Measurements from ENCODE around the gene STEAP1B.

Gene STEAP1B

GRCh38 chr7:22390516-22390915 lies 109.5 kb downstream of the STEAP1B start:
- DNase-seq (no peak), ATAC-seq (replicated peaks) (no peak)
- peaks cover 3 to 7% of the 10 kb centered on the region in 2 donors for H3K4me1 Mint-ChIP-seq (ENCODE audit: low read depth in 2 of 2)
- peaks cover 2% of the 10 kb centered on the region for H3K36me3 Mint-ChIP-seq (ENCODE audit: insufficient read depth)
- no peak overlapping the region for H3K4me3 Mint-ChIP-seq
- H3K27me3 Mint-ChIP-seq = peaks cover 7 to 23% of the 10 kb centered on the region in 2 donors
- H3K27ac Mint-ChIP-seq = no peak overlapping the region
- peaks cover 0 to 2% of the 10 kb centered on the region in 2 donors for H3K9me3 Mint-ChIP-seq

- Mint-ChIP-seq H3K36me3 (ENCODE audit: insufficient read depth) (peaks cover 2% of the 10 kb centered on the region), H3K4me1 (ENCODE audit: low read depth in 2 of 2) (peaks cover 3 to 7% of the 10 kb centered on the region in 2 donors), H3K4me3 (no peak overlapping the region), H3K27me3 (peaks cover 13 to 28% of the 10 kb centered on the region in 2 donors), H3K9me3 (peaks cover 0 to 2% of the 10 kb centered on the region in 2 donors), H3K27ac (no peak overlapping the region)
- no peak for ATAC-seq (replicated peaks)
- DNase-seq = no peak
Observed at GRCh38 chr7:22389892-22390291, 110.1 kb downstream of the STEAP1B start.

- Mint-ChIP-seq H3K4me1 (ENCODE audit: low read depth in 2 of 2) (peaks cover 3 to 7% of the 10 kb centered on the region in 2 donors), H3K4me3 (no peak overlapping the region), H3K27me3 (peaks cover 15 to 17% of the 10 kb centered on the region in 2 donors), H3K9me3 (peaks cover 0 to 2% of the 10 kb centered on the region in 2 donors), H3K36me3 (ENCODE audit: insufficient read depth) (peaks cover 2% of the 10 kb centered on the region), H3K27ac (no peak overlapping the region)
- ATAC-seq (replicated peaks) (no peak), DNase-seq (no peak)
Observed at GRCh38 chr7:22387583-22387982, 112.4 kb downstream of the STEAP1B start.

GRCh38 chr7:22386865-22387264 lies 113.1 kb downstream of the STEAP1B start:
- peaks cover 0 to 2% of the 10 kb centered on the region in 2 donors for H3K9me3 Mint-ChIP-seq
- H3K4me1 Mint-ChIP-seq (ENCODE audit: low read depth in 2 of 2) = peaks cover 3 to 7% of the 10 kb centered on the region in 2 donors
- peaks cover 17% of the 10 kb centered on the region in 2 donors for H3K27me3 Mint-ChIP-seq
- peaks cover 2% of the 10 kb centered on the region for H3K36me3 Mint-ChIP-seq (ENCODE audit: insufficient read depth)
- DNase-seq (no peak), ATAC-seq (replicated peaks) (no peak)
- no peak overlapping the region for H3K4me3 Mint-ChIP-seq
- no peak overlapping the region for H3K27ac Mint-ChIP-seq

- peaks cover 0 to 2% of the 10 kb centered on the region in 2 donors for H3K9me3 Mint-ChIP-seq
- no peak for DNase-seq
- H3K4me1 Mint-ChIP-seq (ENCODE audit: low read depth in 2 of 2) = peaks cover 3 to 7% of the 10 kb centered on the region in 2 donors
Observed at GRCh38 chr7:22386206-22386858, 113.7 kb downstream of the STEAP1B start.

GRCh38 chr7:22385326-22385725 lies 114.7 kb downstream of the STEAP1B start:
- Mint-ChIP-seq H3K4me3 (no peak overlapping the region), H3K9me3 (peaks cover 0 to 2% of the 10 kb centered on the region in 2 donors), H3K4me1 (ENCODE audit: low read depth in 2 of 2) (peaks cover under 1% of the 10 kb centered on the region in 2 donors), H3K36me3 (ENCODE audit: insufficient read depth) (peaks cover 2% of the 10 kb centered on the region), H3K27ac (no peak overlapping the region), H3K27me3 (peaks cover 29 to 30% of the 10 kb centered on the region in 2 donors)
- DNase-seq (no peak), ATAC-seq (replicated peaks) (no peak)

More at GRCh38 chr7:22386206-22386858, 113.7 kb downstream of the STEAP1B start:
- Mint-ChIP-seq H3K27me3 (peaks cover 22% of the 10 kb centered on the region in 2 donors), H3K4me3 (no peak overlapping the region), H3K36me3 (ENCODE audit: insufficient read depth) (peaks cover 2% of the 10 kb centered on the region), H3K27ac (no peak overlapping the region)
- ATAC-seq (replicated peaks) = no peak

GRCh38 chr7:22380333-22380732 lies 119.7 kb downstream of the STEAP1B start:
- Mint-ChIP-seq H3K36me3 (ENCODE audit: insufficient read depth) (no peaks in the 10 kb centered on the region), H3K4me3 (no peak overlapping the region), H3K4me1 (ENCODE audit: low read depth in 2 of 2) (no peaks in the 10 kb centered on the region), H3K27ac (no peak overlapping the region), H3K9me3 (no peaks in the 10 kb centered on the region), H3K27me3 (peaks cover 15 to 21% of the 10 kb centered on the region in 2 donors)
- DNase-seq = no peak
- ATAC-seq (replicated peaks) = no peak

GRCh38 chr7:22378199-22378980 lies 121.6 kb downstream of the STEAP1B start:
- ATAC-seq (replicated peaks) (no peak), DNase-seq (no peak)
- no peaks in the 10 kb centered on the region for H3K9me3 Mint-ChIP-seq
- peaks cover 12 to 15% of the 10 kb centered on the region in 2 donors for H3K27me3 Mint-ChIP-seq
- H3K4me3 Mint-ChIP-seq = no peak overlapping the region
- H3K36me3 Mint-ChIP-seq (ENCODE audit: insufficient read depth) = no peaks in the 10 kb centered on the region
- no peaks in the 10 kb centered on the region for H3K4me1 Mint-ChIP-seq (ENCODE audit: low read depth in 2 of 2)
- no peak overlapping the region for H3K27ac Mint-ChIP-seq

GRCh38 chr7:22377703-22378102 lies 122.3 kb downstream of the STEAP1B start:
- Mint-ChIP-seq H3K4me1 (ENCODE audit: low read depth in 2 of 2) (no peaks in the 10 kb centered on the region), H3K36me3 (ENCODE audit: insufficient read depth) (no peaks in the 10 kb centered on the region), H3K27ac (no peak overlapping the region), H3K27me3 (peaks cover 12 to 15% of the 10 kb centered on the region in 2 donors), H3K4me3 (no peak overlapping the region), H3K9me3 (no peaks in the 10 kb centered on the region)
- no peak for DNase-seq
- ATAC-seq (replicated peaks) = no peak

GRCh38 chr7:22375359-22376048 lies 124.5 kb downstream of the STEAP1B start:
- no peaks in the 10 kb centered on the region for H3K9me3 Mint-ChIP-seq
- no peak overlapping the region for H3K4me3 Mint-ChIP-seq
- no peak overlapping the region for H3K27ac Mint-ChIP-seq
- H3K36me3 Mint-ChIP-seq (ENCODE audit: insufficient read depth) = no peaks in the 10 kb centered on the region
- H3K4me1 Mint-ChIP-seq (ENCODE audit: low read depth in 2 of 2) = no peaks in the 10 kb centered on the region
- no peak for DNase-seq
- no peaks in the 10 kb centered on the region for H3K27me3 Mint-ChIP-seq
- no peak for ATAC-seq (replicated peaks)

- ATAC-seq (replicated peaks) (no peak), DNase-seq (no peak)
- no peaks in the 10 kb centered on the region for H3K4me1 Mint-ChIP-seq (ENCODE audit: low read depth in 2 of 2)
- no peaks in the 10 kb centered on the region for H3K36me3 Mint-ChIP-seq (ENCODE audit: insufficient read depth)
- no peak overlapping the region for H3K4me3 Mint-ChIP-seq
- H3K27me3 Mint-ChIP-seq = peaks cover 0 to 5% of the 10 kb centered on the region in 2 donors
- no peak overlapping the region for H3K27ac Mint-ChIP-seq
- no peaks in the 10 kb centered on the region for H3K9me3 Mint-ChIP-seq
Observed at GRCh38 chr7:22373911-22374310, 126.1 kb downstream of the STEAP1B start.

- DNase-seq (no peak), ATAC-seq (replicated peaks) (no peak)
- Mint-ChIP-seq H3K36me3 (ENCODE audit: insufficient read depth) (no peaks in the 10 kb centered on the region), H3K27ac (no peak overlapping the region), H3K27me3 (peaks cover 0 to 5% of the 10 kb centered on the region in 2 donors), H3K9me3 (no peaks in the 10 kb centered on the region), H3K4me1 (ENCODE audit: low read depth in 2 of 2) (no peaks in the 10 kb centered on the region), H3K4me3 (no peak overlapping the region)
Observed at GRCh38 chr7:22373388-22373787, 126.6 kb downstream of the STEAP1B start.

- Mint-ChIP-seq H3K9me3 (no peaks in the 10 kb centered on the region), H3K4me3 (no peak overlapping the region)
Observed at GRCh38 chr7:22372863-22373262, 127.1 kb downstream of the STEAP1B start.

More at GRCh38 chr7:22372863-22373262, 127.1 kb downstream of the STEAP1B start:
- DNase-seq (no peak), ATAC-seq (replicated peaks) (no peak)
- Mint-ChIP-seq H3K4me1 (ENCODE audit: low read depth in 2 of 2) (no peaks in the 10 kb centered on the region), H3K36me3 (ENCODE audit: insufficient read depth) (no peaks in the 10 kb centered on the region), H3K27ac (no peak overlapping the region), H3K27me3 (peaks cover 0 to 5% of the 10 kb centered on the region in 2 donors)

All from effector memory CD8-positive, alpha-beta T cell (primary cell).